ENCODE results near the gene OR2T27. TPM values are rescaled to one million over a fixed set of nuclear protein-coding genes. Genes with fewer than 3 reads are reported as not detected.

OR2T27 gene
- total RNA-seq, 3 donors from 2014 or later (not counting 1 experiment from before 2014, with no cell fraction given): not detected

DNA sequence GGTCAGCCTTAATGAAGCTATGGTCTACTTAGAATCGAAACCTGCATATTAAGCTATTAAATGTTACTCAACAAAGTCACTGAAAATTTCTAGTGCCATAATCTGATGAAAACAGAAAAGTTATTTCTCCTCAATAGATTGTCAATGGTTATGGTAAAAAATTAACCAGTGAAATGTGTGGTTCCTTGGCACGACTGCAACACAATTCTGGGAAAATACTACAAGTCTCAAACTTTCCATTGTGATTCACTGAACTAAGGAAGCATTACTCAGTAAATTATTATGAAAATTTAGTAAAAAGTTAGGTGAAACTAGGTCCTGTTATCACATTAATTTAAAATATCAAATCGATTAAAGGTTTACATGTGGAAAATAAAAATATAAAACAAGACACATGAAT is 45.0 kb downstream of the OR2T27 start:
- no peaks in the 10 kb centered on the region for H3K9me3 Mint-ChIP-seq
- H3K36me3 Mint-ChIP-seq: no peaks in the 10 kb centered on the region
- H3K4me1 Mint-ChIP-seq: no peaks in the 10 kb centered on the region
- H3K27ac Mint-ChIP-seq: no peak overlapping the region
- H3K27me3 ChIP-seq (ENCODE audit: control insufficient read depth, insufficient read depth, low read length): no peaks in the 10 kb centered on the region
- peaks cover 2 to 15% of the 10 kb centered on the region in 2 donors for H3K27me3 Mint-ChIP-seq (ENCODE audit: low read depth in 2 of 2)
- H3K4me3 Mint-ChIP-seq: no peak overlapping the region
- no peak overlapping the region for H3K27ac ChIP-seq (ENCODE audit: low read length)
- 42% methylated on average over 2 of the region's 3 CpGs for WGBS (ENCODE audit: insufficient coverage)
- no peak for ATAC-seq
- H3K4me3 ChIP-seq (ENCODE audit: low read length): no peak overlapping the region
- no peak for DNase-seq
- intact Hi-C loops (cut with micrococcal nuclease): no loop called here
- no peaks in the 10 kb centered on the region for H3K4me1 ChIP-seq (ENCODE audit: control insufficient read depth, insufficient read depth, low read length)
- no peaks in the 10 kb centered on the region for H3K36me3 ChIP-seq (ENCODE audit: control insufficient read depth, insufficient read depth, low read length)
- H3K9me3 ChIP-seq (ENCODE audit: control insufficient read depth, insufficient read depth, low read length): no peaks in the 10 kb centered on the region
- no peak for TF ChIP-seq CTCF (IDR thresholded peaks at IDR 0.05)

Other genes with a start within 250 kb of the OR2T27 start
- gene OR2T2, start 209.9 kb downstream of the OR2T27 start, total RNA-seq: not detected
- gene OR2T3, start 182.2 kb downstream of the OR2T27 start, total RNA-seq: not detected
- gene OR2T5, start 166.9 kb downstream of the OR2T27 start, total RNA-seq: not detected
- not detected for gene OR2G6, start 147.5 kb downstream of the OR2T27 start, total RNA-seq
- not detected for gene OR2T29, start 92.8 kb downstream of the OR2T27 start, total RNA-seq
- not detected for gene OR2T34, start 80.8 kb downstream of the OR2T27 start, total RNA-seq
- gene OR2T10, start 57.8 kb downstream of the OR2T27 start, total RNA-seq: not detected
- gene OR2T11, start 20.4 kb downstream of the OR2T27 start, total RNA-seq: not detected
- gene OR2T35, start 10.2 kb downstream of the OR2T27 start, total RNA-seq: not detected
- not detected for gene OR14I1, start 47.2 kb upstream of the OR2T27 start, total RNA-seq
- not detected for gene LYPD8, start 100.2 kb upstream of the OR2T27 start, total RNA-seq
- gene SH3BP5L, start 170.4 kb upstream of the OR2T27 start, total RNA-seq: 10 to 100 TPM; 19.0 to 27.5 (median 22.9) TPM
- 10 to 100 TPM; 29.0 to 41.8 (median 38.7) TPM for gene ZNF672, start 182.7 kb upstream of the OR2T27 start, total RNA-seq
- 10 to 100 TPM; 50.4 to 58.7 (median 52.3) TPM for gene ZNF692, start 203.6 kb upstream of the OR2T27 start, total RNA-seq